Measurements from ENCODE around the gene IKZF5. TPM values are rescaled to one million over a fixed set of nuclear protein-coding genes. Genes with fewer than 3 reads are reported as not detected.

IKZF5 gene
- total RNA-seq, 1 donor from 2014 or later, result 9.6 TPM

DNA sequence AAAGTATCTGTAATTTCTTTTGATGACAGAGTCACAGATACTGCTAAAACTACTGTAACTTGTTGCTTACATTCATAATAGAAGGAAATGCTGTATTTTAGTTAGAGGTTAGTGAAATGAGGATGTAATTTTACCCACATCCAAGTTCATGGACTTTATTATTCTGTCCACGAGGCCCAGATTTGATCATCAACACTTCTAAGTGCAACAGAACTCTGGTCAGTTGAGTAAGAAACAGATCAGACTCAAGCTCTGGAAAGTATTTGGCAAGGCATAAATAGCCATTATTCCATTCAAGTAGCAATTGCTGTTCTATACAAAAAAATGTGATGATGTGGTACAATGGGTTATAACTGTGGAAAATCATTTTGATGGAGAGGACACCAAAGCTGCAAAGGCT is 22.5 kb upstream of the IKZF5 start:
- Histone ChIP-seq H3K36me3 (peaks cover 0 to 15% of the 10 kb centered on the region in 2 donors), H3K9me3 (no peaks in the 10 kb centered on the region), H3K27ac (no peak overlapping the region), H3K4me3 (no peak overlapping the region), H3K4me1 (no peaks in the 10 kb centered on the region), H3K27me3 (no peaks in the 10 kb centered on the region)
- intact Hi-C loops (cut with DNase I), result no loop called here
- TF ChIP-seq POLR2A (IDR thresholded peaks at IDR 0.05) (no peak), POLR2AphosphoS5 (IDR thresholded peaks at IDR 0.05; ENCODE audit: insufficient read depth in 1 of 2, low read depth in 1 of 2) (no peak)
- TF ChIP-seq, protein P1, sequence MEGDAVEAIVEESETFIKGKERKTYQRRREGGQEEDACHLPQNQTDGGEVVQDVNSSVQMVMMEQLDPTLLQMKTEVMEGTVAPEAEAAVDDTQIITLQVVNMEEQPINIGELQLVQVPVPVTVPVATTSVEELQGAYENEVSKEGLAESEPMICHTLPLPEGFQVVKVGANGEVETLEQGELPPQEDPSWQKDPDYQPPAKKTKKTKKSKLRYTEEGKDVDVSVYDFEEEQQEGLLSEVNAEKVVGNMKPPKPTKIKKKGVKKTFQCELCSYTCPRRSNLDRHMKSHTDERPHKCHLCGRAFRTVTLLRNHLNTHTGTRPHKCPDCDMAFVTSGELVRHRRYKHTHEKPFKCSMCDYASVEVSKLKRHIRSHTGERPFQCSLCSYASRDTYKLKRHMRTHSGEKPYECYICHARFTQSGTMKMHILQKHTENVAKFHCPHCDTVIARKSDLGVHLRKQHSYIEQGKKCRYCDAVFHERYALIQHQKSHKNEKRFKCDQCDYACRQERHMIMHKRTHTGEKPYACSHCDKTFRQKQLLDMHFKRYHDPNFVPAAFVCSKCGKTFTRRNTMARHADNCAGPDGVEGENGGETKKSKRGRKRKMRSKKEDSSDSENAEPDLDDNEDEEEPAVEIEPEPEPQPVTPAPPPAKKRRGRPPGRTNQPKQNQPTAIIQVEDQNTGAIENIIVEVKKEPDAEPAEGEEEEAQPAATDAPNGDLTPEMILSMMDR (IDR thresholded peaks at IDR 0.05), result no peak
- DNase-seq (ENCODE audit: extremely low spot score in 2 of 2), result no peak

DNA sequence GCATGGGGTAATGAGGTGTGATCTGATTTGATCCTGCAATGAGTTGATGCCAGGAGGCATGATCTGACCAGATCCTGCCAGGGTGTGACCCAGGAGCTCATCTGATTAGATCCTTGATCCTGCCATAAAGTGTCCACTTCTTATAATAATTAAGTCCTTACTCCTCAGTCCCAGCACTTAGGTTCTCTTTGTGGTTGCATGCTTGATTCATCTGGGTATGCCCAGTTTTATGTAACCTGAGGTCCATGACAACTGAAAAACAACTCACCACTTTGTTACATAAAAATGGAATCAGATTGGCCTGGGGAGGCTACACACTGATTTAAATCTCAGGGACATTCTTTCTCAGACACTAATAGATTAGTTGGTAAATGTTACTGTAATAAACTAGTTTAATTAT is 19.3 kb upstream of the IKZF5 start:
- intact Hi-C loops (cut with DNase I), result no loop called here
- H3K27ac ChIP-seq, result no peak overlapping the region
- TF ChIP-seq POLR2AphosphoS5 (IDR thresholded peaks at IDR 0.05; ENCODE audit: insufficient read depth in 1 of 2, low read depth in 1 of 2), result no peak
- TF ChIP-seq POLR2A (IDR thresholded peaks at IDR 0.05), result no peak
- TF ChIP-seq, protein P1 (IDR thresholded peaks at IDR 0.05), result no peak

DNA sequence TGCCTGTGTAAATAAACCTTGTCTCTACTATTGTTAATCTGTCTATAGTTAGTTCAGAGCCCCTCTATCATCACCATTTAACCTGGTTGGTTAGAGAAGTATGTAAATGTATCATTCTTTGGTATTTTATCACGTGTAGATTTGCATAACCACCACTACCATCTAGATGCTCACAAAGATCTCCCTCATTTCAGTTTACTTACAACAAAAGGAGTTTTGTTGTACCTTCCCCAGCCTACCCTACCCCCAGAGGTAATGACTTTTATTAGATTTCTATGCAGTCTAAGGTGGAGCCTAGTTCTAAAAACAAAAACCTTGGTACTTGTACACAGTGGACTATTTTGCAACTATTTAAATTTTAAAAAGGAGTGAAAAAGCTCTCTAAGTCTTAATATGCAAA is 17.7 kb upstream of the IKZF5 start:
- Histone ChIP-seq H3K4me3 (no peak overlapping the region), H3K27ac (no peak overlapping the region), H3K36me3 (no peaks in the 10 kb centered on the region), H3K27me3 (no peaks in the 10 kb centered on the region), H3K4me1 (no peaks in the 10 kb centered on the region), H3K9me3 (no peaks in the 10 kb centered on the region)
- no peak for DNase-seq (ENCODE audit: extremely low spot score in 2 of 2)
- intact Hi-C loops (cut with DNase I), result no loop called here
- TF ChIP-seq POLR2A (IDR thresholded peaks at IDR 0.05) (no peak), POLR2AphosphoS5 (IDR thresholded peaks at IDR 0.05; ENCODE audit: insufficient read depth in 1 of 2, low read depth in 1 of 2) (no peak)
- TF ChIP-seq, protein P1 (IDR thresholded peaks at IDR 0.05), result no peak

More for the DNA sequence above, 19.3 kb upstream of the IKZF5 start:
- Histone ChIP-seq H3K27me3 (no peaks in the 10 kb centered on the region), H3K4me3 (no peak overlapping the region), H3K4me1 (no peaks in the 10 kb centered on the region), H3K36me3 (no peaks in the 10 kb centered on the region), H3K9me3 (no peaks in the 10 kb centered on the region)
- no peak for DNase-seq (ENCODE audit: extremely low spot score in 2 of 2)

DNA sequence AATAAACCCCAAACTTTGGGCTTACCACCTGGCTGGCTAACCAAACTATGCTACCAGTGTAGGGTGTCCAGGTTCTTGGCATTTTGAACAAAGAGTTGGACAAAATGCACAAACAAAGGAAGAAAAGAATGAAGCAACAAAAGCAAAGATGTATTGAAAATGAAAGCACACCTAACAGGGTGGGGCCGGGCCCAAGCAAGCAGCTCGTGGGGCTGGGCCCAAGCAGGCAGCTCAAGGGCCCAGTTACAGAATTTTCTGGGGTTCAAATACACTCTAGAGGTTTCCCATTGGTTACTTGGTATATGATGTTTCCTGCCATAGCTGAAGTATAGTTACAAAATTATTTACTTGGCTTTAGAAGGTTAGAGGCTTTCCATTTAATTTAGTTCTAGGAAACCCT is 15.9 kb upstream of the IKZF5 start:
- DNase-seq (ENCODE audit: extremely low spot score in 2 of 2), result no peak
- TF ChIP-seq, protein P1 (IDR thresholded peaks at IDR 0.05), result no peak
- TF ChIP-seq POLR2A (IDR thresholded peaks at IDR 0.05) (no peak), POLR2AphosphoS5 (IDR thresholded peaks at IDR 0.05; ENCODE audit: insufficient read depth in 1 of 2, low read depth in 1 of 2) (no peak)
- H3K36me3 ChIP-seq, result no peaks in the 10 kb centered on the region
- H3K4me1 ChIP-seq, result no peaks in the 10 kb centered on the region
- H3K27me3 ChIP-seq, result no peaks in the 10 kb centered on the region
- H3K9me3 ChIP-seq, result no peaks in the 10 kb centered on the region
- intact Hi-C loops (cut with DNase I), result no loop called here
- no peak overlapping the region for H3K27ac ChIP-seq
- H3K4me3 ChIP-seq, result no peak overlapping the region

DNA sequence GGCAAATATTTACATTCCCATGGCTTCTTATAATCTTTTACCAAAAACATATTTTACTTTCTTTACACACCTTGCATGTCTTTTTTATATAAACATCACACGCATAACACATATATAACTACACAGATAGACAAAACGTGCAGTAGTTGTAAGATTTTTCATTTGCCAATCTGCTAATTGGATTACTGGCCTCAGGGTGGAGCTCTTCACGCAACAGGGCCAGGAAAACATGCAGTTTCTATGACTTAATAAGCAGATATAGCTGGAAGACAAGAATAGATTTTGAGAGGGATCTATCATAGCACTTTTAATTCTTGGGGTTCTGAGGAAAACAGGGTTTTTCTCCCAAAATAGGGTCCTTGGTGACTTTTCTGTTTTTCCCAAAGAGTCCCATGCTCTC is 12.9 kb upstream of the IKZF5 start:
- DNase-seq (ENCODE audit: extremely low spot score in 2 of 2), result no peak
- intact Hi-C loops (cut with DNase I), result no loop called here
- no peak for TF ChIP-seq POLR2AphosphoS5 (IDR thresholded peaks at IDR 0.05; ENCODE audit: insufficient read depth in 1 of 2, low read depth in 1 of 2)
- TF ChIP-seq POLR2A (IDR thresholded peaks at IDR 0.05), result no peak
- TF ChIP-seq, protein P1 (IDR thresholded peaks at IDR 0.05), result no peak
- H3K4me3 ChIP-seq, result no peak overlapping the region
- H3K27ac ChIP-seq, result no peak overlapping the region
- no peaks in the 10 kb centered on the region for H3K27me3 ChIP-seq
- H3K9me3 ChIP-seq, result no peaks in the 10 kb centered on the region
- H3K4me1 ChIP-seq, result peaks cover 6% of the 10 kb centered on the region
- no peaks in the 10 kb centered on the region for H3K36me3 ChIP-seq
